ENCODE results near the gene HTRA3.

HTRA3 gene

GRCh38 chr4:8235224-8235623 lies 34.3 kb upstream of the HTRA3 start:
- DNase-seq, result no peak

GRCh38 chr4:8235686-8236085 lies 33.9 kb upstream of the HTRA3 start:
- DNase-seq, result no peak

- DNase-seq, result no peak
These were observed 33.2 kb upstream of the HTRA3 start for GRCh38 chr4:8236106-8236919.

GRCh38 chr4:8236920-8237195 lies 32.7 kb upstream of the HTRA3 start:
- no peak for DNase-seq

GRCh38 chr4:8237256-8237989 lies 32.1 kb upstream of the HTRA3 start:
- DNase-seq, result no peak

GRCh38 chr4:8238036-8238511 lies 31.5 kb upstream of the HTRA3 start:
- DNase-seq, result no peak

- DNase-seq, result no peak
These were observed 31.0 kb upstream of the HTRA3 start for GRCh38 chr4:8238515-8239053.

- no peak for DNase-seq
These were observed 30.3 kb upstream of the HTRA3 start for GRCh38 chr4:8239226-8239625.

GRCh38 chr4:8239661-8240060 lies 29.9 kb upstream of the HTRA3 start:
- DNase-seq, result no peak

GRCh38 chr4:8240211-8241041 lies 29.1 kb upstream of the HTRA3 start:
- DNase-seq, result no peak

- DNase-seq, result no peak
These were observed 28.3 kb upstream of the HTRA3 start for GRCh38 chr4:8241211-8241779.

GRCh38 chr4:8241895-8242696 lies 27.5 kb upstream of the HTRA3 start:
- peak; percentile 72 for DNase-seq

GRCh38 chr4:8242782-8243560 lies 26.6 kb upstream of the HTRA3 start:
- no peak for DNase-seq

- DNase-seq, result no peak
These were observed 25.4 kb upstream of the HTRA3 start for GRCh38 chr4:8244001-8244757.

- DNase-seq, result no peak
These were observed 24.6 kb upstream of the HTRA3 start for GRCh38 chr4:8244931-8245460.

- no peak for DNase-seq
These were observed 23.4 kb upstream of the HTRA3 start for GRCh38 chr4:8245884-8246833.

GRCh38 chr4:8247047-8247930 lies 22.3 kb upstream of the HTRA3 start:
- DNase-seq, result no peak

GRCh38 chr4:8248091-8248490 lies 21.5 kb upstream of the HTRA3 start:
- DNase-seq, result no peak

Data from NCI-H1092 (cell line).